Measurements from ENCODE around the gene PIR. TPM values are rescaled to one million over a fixed set of nuclear protein-coding genes. Genes with fewer than 3 reads are reported as not detected.

The PIR gene
- polyA plus RNA-seq, 1 donor from 2014 or later = 0.81 TPM

GRCh38 chrX:15405846-15406245 is 87.3 kb downstream of the PIR start:
- no peaks in the 10 kb centered on the region for H3K9me3 ChIP-seq (ENCODE audit: low read length)
- H3K4me2 ChIP-seq (ENCODE audit: low read length) = no peak overlapping the region
- H3K4me3 ChIP-seq (ENCODE audit: low read length) = no peak overlapping the region
- no peak for TF ChIP-seq CTCF (IDR thresholded peaks at IDR 0.05; ENCODE audit: poor library complexity, severe bottlenecking)
- no peak for TF ChIP-seq EZH2 (IDR thresholded peaks at IDR 0.05; ENCODE audit: borderline replicate concordance, insufficient read depth, low read length, poor library complexity, severe bottlenecking)
- no peak for TF ChIP-seq TAF1 (IDR thresholded peaks at IDR 0.05; ENCODE audit: low read depth)
- no peak for TF ChIP-seq EP300 (conservative IDR thresholded peaks at IDR 0.05; ENCODE audit: poor library complexity, severe bottlenecking)
- TF ChIP-seq RAD21 (conservative IDR thresholded peaks at IDR 0.05) = no peak
- no peak for TF ChIP-seq MXI1 (conservative IDR thresholded peaks at IDR 0.05; ENCODE audit: poor library complexity, severe bottlenecking)
- TF ChIP-seq REST (IDR thresholded peaks at IDR 0.05; ENCODE audit: borderline replicate concordance) = no peak
- TF ChIP-seq POLR2AphosphoS5 (IDR thresholded peaks at IDR 0.05) = no peak
- TF ChIP-seq SMC3 (conservative IDR thresholded peaks at IDR 0.05; ENCODE audit: poor library complexity) = no peak
- H3K9ac ChIP-seq (ENCODE audit: low read length) = no peak overlapping the region
- H3K9me2 ChIP-seq (ENCODE audit: insufficient read depth, low read length) = no peaks in the 10 kb centered on the region
- H3K79me2 ChIP-seq (replicated peaks; ENCODE audit: insufficient read depth, low read length) = no peaks in the 10 kb centered on the region
- H2AFZ ChIP-seq (ENCODE audit: low read depth, low read length) = no peak overlapping the region
- no peaks in the 10 kb centered on the region for H3K27me3 ChIP-seq (ENCODE audit: insufficient read depth, low read depth, low read length)
- no peak overlapping the region for H3K27ac ChIP-seq (ENCODE audit: low read length)
- H3F3A ChIP-seq (ENCODE audit: insufficient read depth, low read length, poor library complexity, severe bottlenecking) = no peaks in the 10 kb centered on the region
- no peaks in the 10 kb centered on the region for H3K36me3 ChIP-seq (ENCODE audit: insufficient read depth, low read length)
- no peaks in the 10 kb centered on the region for H4K20me1 ChIP-seq (ENCODE audit: insufficient read depth)

- no peaks in the 10 kb centered on the region for H3F3A ChIP-seq (ENCODE audit: insufficient read depth, low read length, poor library complexity, severe bottlenecking)
- H3K9ac ChIP-seq (ENCODE audit: low read length) = no peak overlapping the region
- H4K20me1 ChIP-seq (ENCODE audit: insufficient read depth) = no peaks in the 10 kb centered on the region
- no peaks in the 10 kb centered on the region for H3K9me2 ChIP-seq (ENCODE audit: insufficient read depth, low read length)
- H3K27ac ChIP-seq (ENCODE audit: low read length) = no peak overlapping the region
- H3K4me3 ChIP-seq (ENCODE audit: low read length) = no peak overlapping the region
- no peaks in the 10 kb centered on the region for H3K27me3 ChIP-seq (ENCODE audit: insufficient read depth, low read depth, low read length)
- no peak overlapping the region for H2AFZ ChIP-seq (ENCODE audit: low read depth, low read length)
- H3K79me2 ChIP-seq (replicated peaks; ENCODE audit: insufficient read depth, low read length) = no peaks in the 10 kb centered on the region
- no peak for TF ChIP-seq MXI1 (conservative IDR thresholded peaks at IDR 0.05; ENCODE audit: poor library complexity, severe bottlenecking)
- no peak for TF ChIP-seq EZH2 (IDR thresholded peaks at IDR 0.05; ENCODE audit: borderline replicate concordance, insufficient read depth, low read length, poor library complexity, severe bottlenecking)
- no peak for TF ChIP-seq EP300 (conservative IDR thresholded peaks at IDR 0.05; ENCODE audit: poor library complexity, severe bottlenecking)
- TF ChIP-seq TAF1 (IDR thresholded peaks at IDR 0.05; ENCODE audit: low read depth) = no peak
- no peaks in the 10 kb centered on the region for H3K36me3 ChIP-seq (ENCODE audit: insufficient read depth, low read length)
- no peak overlapping the region for H3K4me2 ChIP-seq (ENCODE audit: low read length)
- H3K9me3 ChIP-seq (ENCODE audit: low read length) = no peaks in the 10 kb centered on the region
These were observed 88.6 kb downstream of the PIR start for GRCh38 chrX:15404401-15405096.

Data from neural cell (in vitro differentiated cells).